K562 treated with DMSO at 1 percent for 24 hours (cell line): Measurements from ENCODE around the gene RAB15. TPM values are rescaled to one million over a fixed set of nuclear protein-coding genes. Genes with fewer than 3 reads are reported as not detected.

Experiments used
- total RNA-seq: library from RNA; unstranded; fragments of 300-600 nt; gene quantifications from 2 replicates; pipeline ENCODE4 v1.2.3, GENCODE V29; 2022; ENCODE audit warnings: low read depth; ENCODE audit not compliant: insufficient read depth

The RAB15 gene
- 0.46 and 0.51 TPM in 2 replicates for total RNA-seq

DNA sequence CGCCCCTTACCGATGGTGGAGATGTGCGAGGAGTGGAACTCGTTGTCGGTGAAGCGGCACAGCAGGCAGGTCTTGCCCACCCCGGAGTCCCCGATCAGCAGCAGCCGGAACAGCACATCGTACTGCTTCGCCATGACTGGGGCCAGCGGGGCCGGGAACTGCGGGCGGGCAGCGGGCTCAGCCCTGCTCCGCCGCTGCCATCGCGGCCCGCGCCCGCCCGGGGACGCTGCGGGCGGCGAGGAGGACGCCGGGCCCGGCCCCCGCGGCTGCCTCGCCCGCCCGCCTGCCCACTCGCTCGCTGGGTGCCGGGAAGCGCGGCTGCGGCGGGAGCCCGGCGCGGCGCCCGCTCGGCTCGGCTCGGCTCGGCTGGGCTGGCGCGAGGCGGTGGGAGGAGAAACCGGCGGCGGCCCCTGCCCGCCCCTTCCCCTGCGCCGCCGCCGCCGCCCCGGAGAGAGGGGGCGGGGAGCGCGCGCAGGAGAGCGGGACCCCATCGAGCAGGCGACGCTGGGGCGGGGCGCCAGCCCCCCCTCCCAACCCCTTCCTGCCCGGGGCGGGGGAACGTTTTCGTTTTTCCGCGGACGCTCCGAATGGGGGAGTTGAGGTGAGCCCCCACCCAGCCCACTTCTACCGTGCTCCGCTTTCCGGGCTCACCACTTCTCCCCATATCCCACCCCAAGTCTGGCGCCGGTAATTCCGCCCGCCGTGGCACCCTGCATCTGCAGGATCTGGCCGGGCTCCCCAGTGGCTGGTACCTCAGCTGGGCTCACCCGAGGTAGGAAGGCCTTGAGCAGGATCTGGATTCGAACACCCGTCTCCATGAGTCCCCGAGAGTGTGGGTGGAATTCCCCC lies at the start of gene RAB15:
RAB15 (minus strand) TSS at position 394 of the 849 bp plus-strand sequence; CDS start at position 134, 260 bp downstream.

DNA sequence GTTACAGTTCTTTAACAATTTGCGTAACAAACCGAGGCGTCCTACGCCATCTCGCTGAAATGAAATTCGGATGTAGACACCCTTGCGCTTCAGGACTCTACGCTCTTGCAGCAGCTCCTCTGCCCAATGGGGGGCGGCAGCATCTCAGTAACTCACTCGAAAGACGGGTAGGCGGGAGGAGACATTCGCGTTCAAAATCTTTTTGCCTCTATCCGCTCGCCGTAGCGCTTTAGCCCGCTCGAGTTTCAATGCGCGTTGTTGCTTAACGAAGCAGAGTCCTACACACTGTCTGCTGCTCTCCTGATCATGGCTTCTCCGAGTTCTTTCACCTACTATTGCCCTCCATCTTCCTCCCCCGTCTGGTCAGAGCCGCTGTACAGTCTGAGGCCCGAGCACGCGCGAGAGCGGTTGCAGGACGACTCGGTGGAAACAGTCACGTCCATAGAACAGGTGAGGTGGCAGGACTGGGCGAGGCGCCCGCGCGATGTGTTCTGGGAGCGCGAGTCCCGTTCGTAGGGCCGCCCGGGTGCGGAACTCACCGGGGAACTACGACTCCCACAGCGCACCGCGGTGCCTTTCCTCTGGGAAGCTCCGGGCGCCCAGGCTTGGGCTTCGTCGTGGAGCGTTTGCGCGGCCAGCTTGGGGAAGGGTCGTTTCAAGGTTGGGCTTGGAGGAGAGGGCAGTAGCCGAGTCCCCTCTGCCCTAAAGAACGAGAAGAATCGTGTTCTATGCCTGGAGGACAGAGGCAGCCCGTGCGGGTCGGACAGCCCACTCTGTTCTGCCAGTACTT lies 14.7 kb upstream of the RAB15 start, which contains the start of gene FNTB:
FNTB (plus strand) TSS at position 248 of the 790 bp plus-strand sequence; CDS start at position 307, 59 bp downstream.

DNA sequence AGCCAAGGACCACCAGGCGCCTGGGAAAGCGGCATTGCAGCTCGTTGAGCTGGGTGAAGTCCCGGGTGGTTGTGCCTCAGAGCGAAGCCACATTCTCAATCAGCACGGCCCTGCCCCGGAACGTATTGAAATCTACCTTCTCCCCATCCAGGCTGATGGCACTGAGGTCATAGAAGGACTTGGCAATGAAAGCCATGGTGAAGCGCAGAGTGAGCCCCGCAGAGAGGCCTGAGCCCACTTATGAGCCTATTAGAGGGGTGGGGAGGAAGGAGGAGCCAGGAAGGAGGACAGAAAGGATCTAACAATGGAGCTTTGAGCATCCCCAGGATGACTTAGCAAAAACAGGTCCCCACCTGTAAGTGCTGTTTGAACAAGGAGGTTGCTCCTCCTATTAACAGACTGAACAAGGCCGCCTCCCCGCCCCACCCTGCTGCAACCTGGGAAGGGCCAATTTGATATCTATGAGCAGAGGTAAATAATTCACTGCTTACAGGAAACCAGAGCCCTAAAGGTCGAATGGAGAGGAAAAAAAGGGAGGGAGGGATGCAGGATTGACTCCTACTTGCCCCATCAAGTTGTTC lies 29.5 kb downstream of the RAB15 start, which contains the start of gene GPX2:
GPX2 (minus strand) TSS at position 215 of the 581 bp plus-strand sequence; CDS start at position 196, 19 bp downstream.

DNA sequence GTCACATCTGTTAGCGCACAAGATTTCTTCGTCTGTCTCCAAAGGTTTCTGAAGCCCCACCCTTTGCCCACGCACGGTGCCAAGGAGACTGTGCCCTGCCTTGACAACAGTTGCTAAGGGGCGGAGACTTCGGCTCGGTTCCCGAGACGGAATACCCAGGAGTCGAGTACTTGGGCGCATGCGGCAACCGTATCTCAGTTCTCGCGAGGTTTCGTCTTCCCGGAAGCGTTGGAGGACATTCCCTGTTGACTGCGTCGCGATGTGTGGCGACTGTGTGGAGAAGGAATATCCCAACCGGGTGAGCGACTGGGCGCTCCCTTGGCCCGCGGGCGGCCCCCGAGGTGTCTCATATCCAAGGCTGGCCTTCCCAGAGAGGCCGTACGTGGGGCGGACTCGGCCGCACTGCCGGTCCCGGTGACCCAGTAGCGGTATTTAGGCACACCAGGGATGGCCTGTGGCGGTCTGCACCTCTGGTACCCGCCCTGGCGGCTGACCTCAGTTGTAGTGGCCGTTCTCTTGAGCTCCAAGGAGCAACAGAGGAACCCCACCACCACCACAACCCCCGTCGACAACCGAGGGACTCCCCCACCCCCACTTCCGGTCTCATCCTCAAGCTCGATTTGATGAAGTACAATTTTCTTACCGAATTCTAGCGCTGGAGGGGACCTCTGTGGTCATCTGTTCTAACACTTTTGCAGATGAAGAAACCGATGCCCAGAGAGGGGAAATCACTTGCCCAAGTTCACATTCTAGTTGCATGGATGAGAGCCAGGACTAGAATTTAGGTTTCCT lies 57.7 kb downstream of the RAB15 start, which contains the start of gene CHURC1:
CHURC1 (plus strand) TSS at position 219 of the 792 bp plus-strand sequence; CDS start at position 260, 41 bp downstream.

Other genes with a start within 250 kb of the RAB15 start
- gene SPTB, start 92.4 kb downstream of the RAB15 start, total RNA-seq = 11.8 and 11.9 TPM in 2 replicates
- 16.8 and 17.2 TPM in 2 replicates for gene CHURC1, start 57.9 kb downstream of the RAB15 start, total RNA-seq
- not detected in 2 replicates for gene GPX2, start 29.6 kb downstream of the RAB15 start, total RNA-seq
- 8.2 and 8.5 TPM in 2 replicates for gene FNTB, start 14.6 kb upstream of the RAB15 start, total RNA-seq
- 32.7 and 54.0 TPM in 2 replicates for gene MAX, start 130.2 kb upstream of the RAB15 start, total RNA-seq